NCI-H2171 treated with DMSO at 0.1 percent for 48 hours (cell line): ENCODE results near the gene SERPINH1.

Experiments
- DNase-seq: peaks from one replicate; lab custom pipeline; 2025; lab: John Stamatoyannopoulos, UW

Gene SERPINH1

GRCh38 chr11:75562048-75562835, at the start of gene SERPINH1:
Gene SERPINH1, plus strand, starts transcription at chr11:75562253. Its CDS starts 4,097 bp downstream, at chr11:75566350.
- peak; percentile 79 for DNase-seq

GRCh38 chr11:75513250-75513649, 48.8 kb upstream of the SERPINH1 start:
- no peak for DNase-seq

GRCh38 chr11:75514596-75514995, 47.5 kb upstream of the SERPINH1 start:
- DNase-seq: no peak

DNA sequence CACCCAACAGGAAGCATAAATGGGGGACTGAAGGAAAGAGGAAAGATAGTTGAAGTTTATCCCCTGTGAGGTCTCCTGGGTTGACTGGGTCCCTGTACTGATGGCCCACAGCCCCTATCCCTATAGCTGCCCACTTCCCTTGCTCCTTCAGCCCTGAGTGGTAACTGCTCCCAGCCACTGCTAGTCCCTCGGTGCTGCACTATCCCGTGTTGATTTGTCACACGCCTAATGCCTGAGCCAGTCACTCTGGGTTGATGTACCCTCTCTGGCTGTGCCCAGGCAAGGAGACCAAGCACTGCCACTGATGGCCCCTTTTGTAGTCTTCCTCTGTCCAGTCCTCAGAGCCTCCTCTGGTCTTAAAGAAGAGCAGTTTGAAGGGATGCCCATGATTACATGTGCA, 45.9 kb upstream of the SERPINH1 start:
- no peak for DNase-seq

DNA sequence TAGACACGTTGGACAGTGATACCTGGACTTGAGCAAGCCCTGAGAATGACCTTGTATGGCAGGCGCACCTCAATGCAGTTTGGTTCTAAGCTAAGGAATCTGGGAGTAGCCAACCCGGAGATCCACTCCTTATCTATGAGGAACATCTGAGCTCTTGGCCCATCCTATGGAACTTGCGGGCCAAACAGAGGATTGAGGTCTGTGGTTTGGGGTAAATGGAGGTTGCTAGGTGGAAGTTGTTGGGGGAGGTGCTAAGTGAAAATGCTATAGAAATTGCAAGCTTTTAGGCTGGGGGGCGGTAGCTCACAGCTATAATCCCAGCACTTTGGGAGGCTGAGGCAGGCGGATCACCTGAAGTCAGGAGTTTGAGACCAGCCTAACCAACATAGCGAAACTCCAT, 45.2 kb upstream of the SERPINH1 start:
- no peak for DNase-seq

DNA sequence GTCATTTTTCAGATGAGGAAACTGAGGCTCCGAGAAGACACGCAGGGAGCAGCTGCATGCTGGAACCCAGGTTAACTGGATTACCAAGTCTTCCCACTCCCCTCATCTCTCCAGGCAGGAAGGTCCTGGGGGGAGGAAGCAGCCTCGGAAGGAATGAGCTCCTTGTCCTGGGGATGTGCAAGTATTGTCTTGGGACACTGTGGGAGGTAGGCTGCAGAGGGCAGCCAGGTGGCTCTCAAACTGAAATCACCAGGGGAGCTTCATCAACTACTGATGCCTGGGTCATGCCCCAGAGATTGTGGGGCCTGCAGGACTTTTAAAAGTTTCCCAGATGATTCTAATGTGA, 43.9 kb upstream of the SERPINH1 start:
- no peak for DNase-seq

- no peak for DNase-seq
Observed at GRCh38 chr11:75518771-75519653, 43.0 kb upstream of the SERPINH1 start.

DNA sequence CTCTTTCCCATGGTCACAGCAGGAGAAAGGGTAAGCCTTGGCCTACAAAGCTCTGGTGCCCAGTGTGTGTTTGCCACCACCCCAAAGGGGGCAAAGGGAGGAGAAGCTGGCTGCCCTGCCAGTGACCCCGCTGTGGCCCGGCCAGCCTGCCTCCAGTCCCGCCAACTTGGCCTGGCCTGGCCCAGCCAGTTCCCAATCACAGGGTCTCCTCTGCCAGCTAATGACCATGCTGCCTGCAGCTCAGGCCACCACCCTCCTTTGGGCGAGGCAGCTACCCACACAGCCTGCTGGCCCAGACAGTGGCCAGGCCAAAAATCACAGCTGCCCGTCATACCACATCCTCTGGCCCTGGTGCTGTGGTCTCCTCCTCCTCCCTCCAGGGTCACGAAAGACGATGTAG, 41.4 kb upstream of the SERPINH1 start:
- DNase-seq: no peak

DNA sequence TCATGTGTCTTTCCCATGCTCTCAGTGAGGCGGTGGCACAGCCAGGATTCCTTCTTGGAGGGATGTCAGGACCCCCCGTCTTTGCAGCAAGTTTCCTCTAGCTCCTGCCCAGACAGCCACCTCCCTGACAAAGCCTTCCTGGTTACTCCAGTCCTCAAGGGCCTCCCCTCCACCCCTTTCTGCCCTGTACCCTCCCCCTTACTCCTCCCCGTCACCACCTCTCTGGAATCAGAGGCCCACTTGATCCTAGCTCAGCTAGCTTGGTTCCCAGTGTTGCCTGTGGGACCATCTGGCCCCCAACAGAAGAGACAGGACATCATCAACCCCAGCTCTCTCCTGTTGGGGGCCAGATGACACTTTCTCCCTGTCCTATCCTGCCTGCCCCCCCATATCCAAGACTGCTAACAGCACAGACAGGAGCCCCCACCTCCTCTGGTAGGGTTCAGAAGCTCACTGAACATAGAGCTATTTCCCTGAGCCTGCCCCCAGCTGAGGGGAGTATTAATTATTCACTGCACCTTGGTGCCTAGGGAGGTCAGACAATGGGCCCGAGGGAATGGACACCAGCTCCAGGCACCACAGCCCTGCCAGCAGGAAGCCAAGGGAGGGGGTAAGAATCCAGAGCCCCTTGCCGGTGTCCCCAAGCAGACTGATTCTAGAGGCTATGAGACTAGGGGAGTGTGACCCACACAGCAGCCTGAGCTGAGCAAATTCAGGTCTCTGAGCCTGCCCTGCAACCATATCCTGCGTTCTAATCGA, 39.6 kb upstream of the SERPINH1 start:
- no peak for DNase-seq

GRCh38 chr11:75523189-75523588, 38.9 kb upstream of the SERPINH1 start:
- no peak for DNase-seq

- no peak for DNase-seq
Observed at GRCh38 chr11:75523811-75524664, 38.0 kb upstream of the SERPINH1 start.

- peak; percentile 1 for DNase-seq
Observed at GRCh38 chr11:75524665-75525432, 37.2 kb upstream of the SERPINH1 start.

- peak; percentile 80 for DNase-seq
Observed at GRCh38 chr11:75525433-75526191, 36.4 kb upstream of the SERPINH1 start, which contains the start of gene GDPD5. Gene GDPD5, minus strand, starts transcription at chr11:75525941. Its CDS starts 48,206 bp downstream, at chr11:75477735.

GRCh38 chr11:75526192-75526541, 35.9 kb upstream of the SERPINH1 start:
- DNase-seq: no peak

- DNase-seq: no peak
Observed at GRCh38 chr11:75527130-75527529, 34.9 kb upstream of the SERPINH1 start.

- no peak for DNase-seq
Observed at GRCh38 chr11:75527938-75528735, 33.9 kb upstream of the SERPINH1 start.

DNA sequence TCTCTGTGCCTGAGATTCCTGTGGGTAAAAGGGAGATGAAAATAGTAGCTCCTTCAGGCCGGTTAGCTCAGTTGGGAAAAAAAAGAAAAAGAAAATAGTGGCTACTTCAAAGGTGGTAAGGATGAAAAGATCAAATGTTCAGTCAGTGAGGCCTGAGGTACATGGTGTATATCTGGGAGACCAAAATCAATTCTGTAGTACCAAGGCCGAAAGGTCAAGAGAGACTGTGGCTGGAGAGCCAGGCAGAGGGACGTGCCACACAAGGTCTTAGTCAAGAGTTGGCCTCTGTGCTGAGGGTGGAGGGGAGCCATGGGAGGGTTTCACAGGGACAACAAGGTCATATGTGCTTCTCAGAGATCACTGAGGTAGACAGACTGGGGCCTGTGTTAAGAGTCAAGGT, 31.5 kb upstream of the SERPINH1 start:
- DNase-seq: no peak

DNA sequence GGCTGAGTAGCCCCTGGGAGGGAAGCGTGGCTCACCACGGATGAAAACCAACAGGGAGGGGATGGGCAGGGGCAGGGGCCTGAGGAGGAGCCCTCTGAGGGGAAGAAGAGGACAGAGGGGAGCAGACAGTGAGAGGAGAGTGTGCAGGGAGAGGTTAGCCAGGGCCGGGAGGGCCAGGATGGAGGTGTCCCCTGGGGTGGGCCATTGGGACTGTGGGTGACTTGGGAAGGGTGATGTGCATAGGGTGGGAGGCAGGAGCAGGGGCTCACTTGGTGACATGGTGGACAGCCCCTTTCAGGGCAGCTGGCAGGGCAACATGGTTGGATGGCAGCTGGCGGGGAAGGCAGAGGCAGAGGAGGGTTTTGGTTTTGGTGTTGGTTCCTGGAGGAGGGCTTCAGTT, 30.7 kb upstream of the SERPINH1 start:
- DNase-seq: no peak
